Head of caudate nucleus (tissue), 42 donors: Measurements from ENCODE around the gene ABHD12B.
"Not testable (repeated sequence)": the region's sequence is repeated elsewhere in the genome, so short reads cannot be mapped to it uniquely, and the experiment has no call there.

ENCODE experiments used
- DNase-seq, 42 donors: peaks; one replicate each; pipeline versions ENCODE4 v3.0.0 to v3.0.0-alpha.2; 2020 to 2021; ENCODE audit warnings: mixed read lengths in 7 of 42
- intact Hi-C: fragments of 100-400 bp; cut with DNase I; formaldehyde crosslinking; loops from one replicate; pipeline ENCODE4 v1.15.0; 2022

ABHD12B gene

DNA sequence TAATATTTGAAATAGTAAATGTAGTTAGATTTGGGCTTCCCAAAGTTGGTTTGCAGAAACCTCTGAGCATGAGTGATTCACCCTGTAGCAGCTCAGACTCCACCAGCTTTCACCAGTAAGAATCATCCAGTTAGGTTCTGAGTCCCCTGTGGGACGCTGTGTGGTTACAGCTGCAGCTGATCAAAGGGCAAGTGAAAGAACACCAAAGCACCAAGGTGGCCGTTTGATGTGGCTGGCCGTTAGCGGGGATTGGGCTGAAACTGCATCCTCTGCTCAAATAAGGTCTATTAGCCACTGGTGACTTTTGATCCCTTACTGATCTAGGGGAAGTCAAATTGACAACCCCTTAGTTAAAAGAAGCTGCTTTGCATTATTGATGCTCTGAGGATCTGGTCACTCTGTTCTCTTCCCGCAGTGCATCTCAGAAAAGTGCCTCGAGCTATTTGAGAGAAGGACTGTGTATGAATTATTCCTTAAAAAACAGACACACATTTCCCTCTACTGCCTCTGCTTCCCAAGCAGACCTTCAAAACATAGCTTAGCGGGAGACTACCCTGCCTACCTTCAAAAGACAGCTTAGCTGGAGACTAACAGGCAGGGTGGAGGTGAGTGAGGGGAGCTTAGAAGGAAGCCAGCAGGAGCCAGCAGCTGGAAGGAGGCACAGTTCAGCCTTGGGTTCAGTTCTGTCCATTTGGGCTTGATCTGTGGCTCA, 3.7 kb downstream of the ABHD12B start:
- peak in 6 of 42 donors; percentile 17 to 48 (median 35) for DNase-seq
- intact Hi-C loops = no loop called here

DNA sequence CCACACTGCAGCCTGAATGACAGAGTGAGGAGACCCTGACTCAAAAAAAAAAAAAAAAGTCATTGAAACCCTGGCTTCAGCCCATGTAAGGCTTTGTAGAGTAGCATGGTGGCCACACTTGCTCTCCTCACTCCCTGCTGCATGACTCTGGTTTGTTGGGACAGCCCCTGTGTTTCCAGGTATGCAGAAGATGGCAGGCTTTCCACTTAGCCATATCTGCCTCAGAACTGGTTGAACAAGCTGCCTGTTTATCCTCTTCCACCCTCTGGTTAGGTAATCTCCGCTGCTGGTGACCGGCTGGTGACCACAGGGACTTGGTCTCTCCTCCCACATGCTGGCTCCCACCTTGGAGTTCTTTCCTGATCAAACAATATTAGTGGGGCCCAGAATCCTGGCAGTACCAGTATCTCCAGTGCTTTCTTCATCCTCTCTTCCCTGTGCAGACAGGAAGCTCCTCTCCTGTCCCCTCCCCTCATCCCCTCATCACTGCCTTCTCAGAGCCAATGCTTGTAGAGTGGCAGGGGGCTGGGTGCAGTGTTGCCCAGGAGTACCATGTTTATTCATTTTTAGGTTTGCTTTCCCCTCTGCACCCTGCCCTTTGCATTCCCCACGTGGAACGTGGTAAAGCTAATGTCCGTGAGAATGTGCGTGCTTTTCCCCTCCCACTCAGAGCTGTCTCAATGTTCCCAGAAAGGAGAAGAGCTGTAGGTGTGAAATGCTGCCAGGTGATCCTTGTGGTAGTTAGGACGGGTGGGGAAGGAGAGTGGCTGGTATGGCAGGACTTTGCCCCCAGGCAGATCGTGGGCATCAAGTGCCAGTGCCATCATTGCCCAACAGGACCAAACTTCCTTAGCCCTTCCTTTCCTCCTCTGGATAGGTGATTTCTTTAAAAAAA, 11.3 kb downstream of the ABHD12B start:
- intact Hi-C loops = no loop called here
- peak in 9 of 42 donors; percentile 14 to 68 (median 40) for DNase-seq

DNA sequence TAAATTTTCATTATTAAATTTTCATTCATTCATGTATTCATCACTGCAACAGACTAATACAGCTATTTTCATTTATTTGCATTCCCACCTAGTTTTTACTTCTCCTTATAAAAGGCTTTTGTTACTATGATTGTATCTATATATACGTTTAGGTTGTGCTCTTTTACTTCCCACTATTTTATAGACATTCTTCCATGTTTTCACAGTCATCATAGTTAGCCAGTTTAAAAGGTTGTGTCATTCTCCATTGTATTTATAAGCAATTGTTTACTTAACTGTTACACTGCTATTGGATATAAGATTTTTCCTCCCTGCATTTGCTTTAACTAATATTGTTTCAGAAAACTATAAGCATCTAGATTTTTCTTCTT, 12.0 kb downstream of the ABHD12B start:
- intact Hi-C loops = no loop called here

DNA sequence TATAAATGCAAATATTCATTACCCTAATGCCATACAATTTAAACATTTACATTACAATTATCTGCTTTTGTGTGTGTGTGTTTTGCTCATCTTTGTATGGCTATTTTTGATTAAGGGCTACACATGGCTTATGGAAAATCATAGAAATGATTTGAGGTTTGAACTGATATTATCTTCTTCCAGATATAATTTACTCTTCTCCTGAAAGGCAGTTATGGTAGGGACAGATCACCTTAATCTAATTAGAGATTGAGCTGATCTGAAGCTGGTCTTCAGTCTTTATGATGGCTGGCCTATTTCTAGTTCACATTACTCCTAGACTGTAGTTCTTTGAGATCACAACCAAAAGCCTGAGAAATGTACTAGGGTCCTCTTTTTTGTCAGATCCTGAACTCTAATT, 15.6 kb downstream of the ABHD12B start:
- intact Hi-C loops = no loop called here

More for the DNA sequence above, 12.0 kb downstream of the ABHD12B start:
- DNase-seq = no peak

DNA sequence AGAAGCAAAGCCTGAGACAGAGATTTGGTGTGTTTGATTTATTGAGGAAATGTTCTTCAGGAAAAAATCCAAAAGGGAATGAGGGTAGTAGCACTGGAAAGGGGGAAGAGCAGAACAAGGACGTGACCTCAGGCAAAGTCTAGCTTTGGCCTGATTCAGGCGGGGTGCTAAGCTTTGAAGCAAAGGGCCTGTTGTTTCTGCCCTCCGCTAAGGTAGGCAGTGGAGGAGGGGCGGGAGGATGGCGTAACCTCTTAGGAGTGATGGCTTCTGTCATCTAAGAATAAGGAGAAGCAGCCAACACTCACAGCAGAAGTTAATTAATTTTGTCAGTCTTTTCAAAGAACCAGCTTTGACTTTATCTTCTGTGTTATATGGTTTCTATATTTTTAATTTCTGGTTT, 20.4 kb downstream of the ABHD12B start:
- DNase-seq = no peak
- intact Hi-C loops = no loop called here

More for the DNA sequence above, 15.6 kb downstream of the ABHD12B start:
- DNase-seq = no peak

DNA sequence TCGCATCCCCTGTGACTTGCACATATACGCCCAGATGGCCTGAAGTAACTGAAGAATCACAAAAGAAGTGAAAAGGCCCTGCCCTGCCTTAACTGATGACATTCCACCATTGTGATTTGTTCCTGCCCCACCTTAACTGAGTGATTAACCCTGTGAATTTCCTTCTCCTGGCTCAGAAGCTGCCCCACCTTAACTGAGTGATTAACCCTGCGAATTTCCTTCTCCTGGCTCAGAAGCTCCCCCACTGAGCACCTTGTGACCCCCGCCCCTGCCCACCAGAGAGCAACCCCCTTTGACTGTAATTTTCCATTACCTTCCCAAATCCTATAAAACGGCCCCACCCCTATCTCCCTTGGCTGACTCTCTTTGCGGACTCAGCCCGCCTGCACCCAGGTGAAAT, 24.6 kb downstream of the ABHD12B start:
- DNase-seq, intact Hi-C loops: not testable (repeated sequence)

DNA sequence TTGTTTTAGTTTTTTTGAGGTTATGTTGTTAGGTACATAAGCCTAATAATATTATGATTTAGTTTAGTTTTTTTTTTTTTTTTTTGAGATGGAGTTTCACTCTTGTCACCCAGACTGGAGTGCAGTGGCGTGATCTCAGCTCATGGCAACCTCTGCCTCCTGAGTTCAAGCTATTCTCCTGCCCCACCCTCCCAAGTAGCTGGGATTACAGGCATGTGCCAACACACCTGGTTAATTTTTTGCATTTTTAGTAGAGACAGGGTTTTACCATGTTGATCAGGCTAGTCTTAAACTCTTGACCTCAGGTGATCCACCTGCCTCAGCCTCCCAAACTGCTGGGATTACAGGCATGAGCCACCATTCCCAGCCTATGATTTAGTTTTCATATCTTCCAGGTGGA, 25.2 kb downstream of the ABHD12B start:
- intact Hi-C loops, DNase-seq: not testable (repeated sequence)

DNA sequence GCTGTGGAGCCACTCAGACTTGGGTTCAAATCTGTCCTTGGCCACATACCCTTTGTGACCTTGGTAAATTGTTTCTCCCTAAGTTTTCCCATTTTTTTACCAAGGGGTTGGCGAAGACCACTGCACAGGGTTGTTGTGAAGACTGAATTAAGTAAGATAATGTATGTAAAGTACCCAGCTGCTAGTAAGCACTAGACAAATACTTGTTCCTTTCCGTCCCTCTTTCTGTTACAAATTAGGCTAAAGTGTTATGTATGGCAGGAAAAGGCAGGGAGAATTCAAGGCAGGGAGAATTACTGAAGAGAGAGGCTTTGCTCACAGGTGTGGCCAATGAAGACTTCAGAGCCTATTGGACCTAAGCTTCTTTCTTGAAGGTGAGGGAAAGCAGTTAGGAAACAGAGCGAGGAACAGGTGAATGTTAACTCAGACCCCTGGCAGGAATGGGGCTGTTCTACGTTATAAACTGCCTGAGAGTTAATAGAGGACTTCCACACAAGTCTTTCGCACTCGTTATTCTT, 25.9 kb downstream of the ABHD12B start:
- no peak for DNase-seq
- intact Hi-C loops = no loop called here

DNA sequence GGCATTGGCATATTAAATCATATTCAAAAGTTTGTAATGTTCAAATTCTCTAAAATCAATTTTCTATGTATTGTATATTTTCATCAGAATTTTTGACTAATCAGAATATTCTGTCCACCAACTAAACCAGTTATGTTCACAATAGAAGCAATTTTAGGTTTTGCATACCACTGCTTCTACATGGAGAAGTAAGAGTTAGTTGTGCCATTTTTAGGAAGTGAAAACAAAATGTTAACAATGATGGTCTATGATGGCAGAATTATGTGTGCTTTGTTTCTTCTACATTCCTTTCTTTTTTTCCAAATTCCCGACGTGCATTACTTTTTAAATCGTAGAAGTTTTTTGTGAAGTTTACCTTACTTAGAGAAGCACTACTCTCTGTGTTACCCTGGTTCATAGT, 29.5 kb downstream of the ABHD12B start:
- no peak for DNase-seq
- intact Hi-C loops = no loop called here

DNA sequence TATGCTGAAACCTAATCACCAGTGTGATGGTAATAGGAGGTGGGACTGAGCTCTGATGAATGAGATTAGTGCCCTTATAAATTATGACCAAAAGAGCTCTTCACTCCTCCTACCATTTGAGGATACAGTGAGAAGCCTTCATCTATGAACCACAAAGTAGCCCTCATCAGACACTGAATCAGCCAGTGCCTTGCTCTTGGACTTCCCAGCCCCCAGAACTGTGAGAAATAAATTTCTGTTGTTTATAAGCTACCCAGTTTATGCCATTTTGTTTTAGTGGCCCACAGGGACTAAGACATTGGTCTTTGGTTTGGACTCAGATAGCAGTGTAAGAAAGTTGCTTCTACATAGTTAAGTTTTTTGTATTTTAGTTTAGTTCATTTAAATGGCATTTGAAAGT, 32.9 kb downstream of the ABHD12B start:
- DNase-seq = no peak
- intact Hi-C loops = no loop called here

DNA sequence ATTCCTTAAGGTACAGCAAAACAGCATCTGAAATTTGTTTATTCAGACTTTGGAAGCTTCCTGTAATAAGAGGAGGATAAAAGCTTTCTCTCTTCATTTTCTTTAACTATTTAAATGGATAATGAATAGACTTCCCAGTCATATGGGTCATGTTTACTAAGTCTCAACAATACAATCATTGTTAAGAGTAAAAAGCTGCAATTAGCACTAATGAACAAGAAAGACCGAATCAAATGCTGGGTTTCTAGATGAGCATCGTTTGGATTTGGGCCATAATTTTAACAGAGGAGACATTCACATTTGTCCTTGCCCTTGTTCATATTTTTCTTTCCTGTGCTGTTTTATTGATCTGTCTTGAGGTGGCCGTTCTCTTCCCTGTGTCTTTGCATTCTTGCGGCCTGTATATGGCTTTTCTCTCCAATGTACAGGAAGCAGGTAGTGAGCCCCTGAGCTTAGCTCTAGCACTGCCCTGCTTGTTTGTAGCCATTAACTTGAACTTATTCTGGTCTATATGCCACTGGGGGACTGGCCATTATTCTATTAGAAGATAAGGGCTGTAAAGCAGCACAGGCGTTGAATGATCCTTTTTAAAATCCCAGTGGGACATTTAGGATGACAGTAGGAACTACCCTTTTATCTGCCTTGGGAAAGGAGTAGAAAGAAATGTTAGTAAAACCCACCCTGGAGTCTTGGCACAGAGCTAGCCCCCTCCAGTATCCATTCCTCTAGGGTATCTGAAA, 34.6 kb downstream of the ABHD12B start:
- no peak for DNase-seq
- intact Hi-C loops = no loop called here

DNA sequence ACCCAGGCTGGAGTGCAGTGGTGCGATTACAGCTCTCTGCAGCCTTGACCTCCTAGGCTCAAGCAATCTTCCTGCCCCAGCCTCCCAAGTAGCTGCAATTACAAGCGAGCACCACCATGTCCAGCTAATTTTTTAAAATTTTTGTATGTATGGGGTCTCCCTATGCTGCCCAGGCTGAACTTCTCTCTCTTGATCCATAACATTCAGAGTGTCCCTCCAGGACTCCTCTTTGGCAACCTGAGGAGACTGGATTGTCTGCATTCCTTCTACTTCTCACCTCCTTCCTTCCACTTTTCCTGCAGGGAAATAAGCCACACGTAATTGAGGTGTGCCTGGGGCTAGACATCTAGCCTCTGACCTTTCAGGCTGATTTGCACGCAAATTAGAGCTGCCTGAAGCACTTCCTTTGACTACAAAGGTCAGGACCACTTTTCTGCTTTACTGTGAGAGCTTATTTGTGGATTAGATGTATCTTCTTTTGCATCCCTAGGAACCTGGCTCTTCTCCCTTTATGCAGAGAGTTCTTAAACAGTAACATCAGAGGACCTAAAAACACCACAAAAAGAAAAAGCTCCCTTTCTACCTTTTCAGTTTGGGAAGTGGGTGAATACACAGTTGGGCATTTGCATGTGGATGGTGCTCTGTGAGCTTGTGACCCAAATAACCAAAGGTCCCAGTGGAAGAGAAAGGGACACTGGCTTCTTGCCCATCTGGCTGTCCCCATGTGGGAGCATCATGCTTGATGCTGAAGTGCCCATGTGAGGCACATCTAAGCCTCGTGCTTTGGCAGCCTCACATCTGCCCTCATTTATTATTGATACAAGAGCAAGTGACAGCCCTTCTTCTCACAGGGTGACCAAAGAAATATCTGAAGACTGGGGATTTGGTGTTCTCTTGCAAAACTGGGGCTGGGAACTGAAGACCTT, 38.9 kb downstream of the ABHD12B start:
- DNase-seq = no peak
- intact Hi-C loops = no loop called here

DNA sequence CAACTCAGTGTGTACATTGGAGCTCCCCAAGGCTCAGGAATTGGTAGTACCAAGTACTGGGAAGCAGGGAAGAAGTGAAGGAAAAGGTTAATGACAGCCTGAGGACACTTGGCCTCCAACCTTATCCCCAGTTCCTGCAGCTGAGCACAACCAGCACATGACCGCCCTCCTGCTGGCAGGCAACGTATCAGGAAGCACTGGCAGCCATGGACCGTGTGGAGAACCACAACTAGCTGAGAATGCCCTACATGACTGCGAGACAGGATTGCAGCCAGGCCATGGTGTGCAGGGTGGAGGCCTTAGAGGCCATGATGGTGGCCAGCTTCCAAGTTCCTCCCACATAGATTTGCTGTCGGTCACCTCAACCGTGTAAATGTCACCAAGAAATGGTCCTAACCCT, 45.6 kb downstream of the ABHD12B start:
- intact Hi-C loops = no loop called here
- no peak for DNase-seq

DNA sequence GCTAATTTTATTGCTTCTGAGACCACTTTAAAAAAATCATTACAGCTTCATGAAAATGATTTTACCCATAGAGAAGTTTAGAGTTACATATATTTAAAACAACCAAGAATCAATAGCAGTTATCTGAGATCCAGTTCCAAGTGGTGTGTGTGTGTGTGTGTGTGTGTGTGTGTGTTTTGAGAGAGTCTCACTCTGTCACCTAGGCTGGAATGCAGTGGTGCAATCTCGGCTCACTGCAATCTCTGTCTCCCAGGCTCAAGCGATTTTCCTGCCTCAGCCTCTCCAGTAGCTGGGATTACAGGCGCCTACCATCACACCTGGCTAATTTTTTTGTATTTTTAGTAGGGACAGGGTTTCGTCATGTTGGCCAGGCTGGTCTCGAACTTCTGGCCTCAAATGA, 47.7 kb downstream of the ABHD12B start:
- DNase-seq, intact Hi-C loops: not testable (repeated sequence)

DNA sequence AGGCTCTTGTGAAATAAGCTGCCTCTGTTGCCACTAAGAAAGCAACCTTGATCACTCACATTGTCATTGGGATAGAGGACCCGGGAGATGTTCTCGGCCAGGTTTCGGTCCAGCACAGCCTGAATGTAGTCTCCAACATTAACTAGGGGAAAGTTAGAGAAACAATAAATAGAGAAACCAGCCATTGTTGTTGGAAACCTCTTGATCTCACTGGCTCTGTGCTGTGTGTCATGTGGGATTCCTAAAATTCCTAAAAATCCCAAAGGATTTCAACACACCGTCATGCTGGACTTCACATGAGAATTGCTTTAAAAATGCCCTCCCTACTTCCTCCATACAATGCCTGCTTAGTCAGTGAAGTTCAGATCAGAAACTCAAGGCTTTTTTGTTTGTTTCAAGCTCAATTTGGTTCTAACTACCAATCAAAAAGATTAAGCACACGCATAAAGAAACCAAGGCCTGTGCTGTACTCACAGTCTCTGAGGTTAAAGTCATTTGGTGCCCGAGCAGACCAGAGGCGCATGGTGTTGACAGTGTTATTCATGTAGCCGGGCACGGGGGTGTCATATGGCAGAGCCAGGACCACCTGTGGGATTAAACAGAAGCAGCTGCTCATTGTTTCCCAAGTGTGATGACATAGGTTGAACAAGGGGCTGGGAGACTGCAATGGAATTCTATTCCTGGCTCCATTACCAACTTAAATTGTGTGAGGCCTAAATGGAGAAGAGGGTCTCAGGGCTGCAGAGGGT, 48.8 kb downstream of the ABHD12B start:
- DNase-seq = no peak
- intact Hi-C loops = no loop called here

DNA sequence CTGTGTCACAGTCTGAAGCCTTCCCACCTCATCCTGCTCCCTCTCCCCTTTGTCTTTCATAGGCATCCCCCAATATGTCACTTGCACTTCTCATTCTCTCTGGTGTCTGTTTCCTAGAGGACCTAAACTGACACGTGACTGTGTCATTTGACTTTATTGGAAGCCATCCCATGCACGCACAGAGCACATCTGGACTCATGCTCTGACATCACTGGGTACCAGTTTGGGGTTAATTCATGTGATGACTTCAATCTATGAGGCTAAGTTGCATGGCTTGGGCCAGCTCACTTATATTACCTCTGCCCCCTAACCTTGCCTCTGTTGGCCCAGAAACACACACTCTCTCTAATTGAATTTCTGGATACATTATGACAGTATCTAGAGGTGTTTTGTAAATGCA, 51.0 kb downstream of the ABHD12B start:
- intact Hi-C loops = no loop called here

DNA sequence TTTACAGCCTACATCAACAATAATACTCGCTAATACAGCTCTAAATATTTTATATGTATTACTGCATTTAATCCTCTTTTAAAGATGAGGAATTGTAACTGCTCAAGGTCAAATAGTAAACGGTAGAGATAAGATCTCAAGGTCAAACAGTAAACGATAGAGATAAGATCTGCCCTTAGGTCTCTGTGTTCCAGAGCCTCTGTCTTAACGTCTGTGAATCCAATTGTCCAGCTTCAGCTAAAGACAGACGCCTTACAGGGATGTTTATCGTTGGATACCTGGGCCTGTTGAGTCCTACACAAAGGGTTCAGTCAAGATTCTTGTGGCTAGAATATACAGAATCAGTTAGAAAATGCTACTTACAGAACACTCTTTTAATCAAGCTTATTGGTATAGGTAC, 52.4 kb downstream of the ABHD12B start:
- intact Hi-C loops = no loop called here
- no peak for DNase-seq

More for the DNA sequence above, 51.0 kb downstream of the ABHD12B start:
- no peak for DNase-seq

DNA sequence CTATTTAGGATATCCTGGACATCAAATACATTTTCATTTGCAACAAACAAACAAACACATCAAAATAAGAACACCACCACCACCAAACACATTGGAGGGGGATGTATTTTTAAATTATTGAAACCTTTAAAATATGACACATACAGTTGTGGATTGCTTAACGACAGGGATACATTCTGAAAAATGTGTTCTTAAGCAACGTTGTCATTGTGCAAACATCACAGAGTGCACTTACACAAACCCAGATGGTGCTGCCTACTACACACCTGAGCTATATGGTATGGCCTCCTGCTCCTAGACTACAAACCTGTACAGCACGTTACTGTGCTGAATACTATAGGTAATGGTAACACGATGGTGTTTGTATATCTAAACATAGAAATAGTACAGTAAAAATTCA, 53.0 kb downstream of the ABHD12B start:
- intact Hi-C loops = no loop called here
- no peak for DNase-seq
